ENCODE results near the gene CBARP.

GRCh38 chr19:1269478-1270212, 31.8 kb upstream of the CBARP start:
- TF ChIP-seq, protein P1, sequence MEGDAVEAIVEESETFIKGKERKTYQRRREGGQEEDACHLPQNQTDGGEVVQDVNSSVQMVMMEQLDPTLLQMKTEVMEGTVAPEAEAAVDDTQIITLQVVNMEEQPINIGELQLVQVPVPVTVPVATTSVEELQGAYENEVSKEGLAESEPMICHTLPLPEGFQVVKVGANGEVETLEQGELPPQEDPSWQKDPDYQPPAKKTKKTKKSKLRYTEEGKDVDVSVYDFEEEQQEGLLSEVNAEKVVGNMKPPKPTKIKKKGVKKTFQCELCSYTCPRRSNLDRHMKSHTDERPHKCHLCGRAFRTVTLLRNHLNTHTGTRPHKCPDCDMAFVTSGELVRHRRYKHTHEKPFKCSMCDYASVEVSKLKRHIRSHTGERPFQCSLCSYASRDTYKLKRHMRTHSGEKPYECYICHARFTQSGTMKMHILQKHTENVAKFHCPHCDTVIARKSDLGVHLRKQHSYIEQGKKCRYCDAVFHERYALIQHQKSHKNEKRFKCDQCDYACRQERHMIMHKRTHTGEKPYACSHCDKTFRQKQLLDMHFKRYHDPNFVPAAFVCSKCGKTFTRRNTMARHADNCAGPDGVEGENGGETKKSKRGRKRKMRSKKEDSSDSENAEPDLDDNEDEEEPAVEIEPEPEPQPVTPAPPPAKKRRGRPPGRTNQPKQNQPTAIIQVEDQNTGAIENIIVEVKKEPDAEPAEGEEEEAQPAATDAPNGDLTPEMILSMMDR (IDR thresholded peaks at IDR 0.05; ENCODE audit: insufficient read depth, low read length, poor library complexity, severe bottlenecking): no peak
- TF ChIP-seq EZH2phosphoT487 (conservative IDR thresholded peaks at IDR 0.05; ENCODE audit: low read length): no peak

All from SU-DHL-6 (cell line).